GM23338 (cell line): Measurements from ENCODE around the gene FADD. TPM values are rescaled to one million over a fixed set of nuclear protein-coding genes. Genes with fewer than 3 reads are reported as not detected.

Source experiments
- ATAC-seq: fragments of 200-7000 bp; cut with Tn5 transposase; 3 replicates; pipeline ENCODE4 v1.9.1; 2020
- DNase-seq: peaks from one replicate; pipeline ENCODE4 v3.0.0-alpha.2; 2015; ENCODE audit warnings: low spot score
- H2AFZ ChIP-seq: fragments of 200-600 bp; sonication (generic); 2 replicates; pipeline ENCODE4 v1.8.0; 2016; ENCODE audit warnings: antibody characterized with exemption, mild to moderate bottlenecking, moderate library complexity
- H3F3A ChIP-seq: fragments of 200-600 bp; sonication (generic); replicated peaks from 2 replicates; pipeline ENCODE4 v1.8.0; 2017; ENCODE audit warnings: antibody characterized with exemption, mixed run types, low read depth
- H3K27ac ChIP-seq: fragments of 200-600 bp; sonication (generic); 2 replicates; pipeline ENCODE4 v1.6.1; 2016; ENCODE audit warnings: low read depth
- H3K27me3 ChIP-seq: fragments of 200-600 bp; sonication (generic); 2 replicates; pipeline ENCODE4 v1.8.0; 2016; ENCODE audit warnings: mild to moderate bottlenecking, mixed run types, moderate library complexity; ENCODE audit not compliant: insufficient read depth
- H3K36me3 ChIP-seq: fragments of 200-600 bp; sonication (generic); 2 replicates; pipeline ENCODE4 v1.8.0; 2016; ENCODE audit warnings: mild to moderate bottlenecking; ENCODE audit not compliant: insufficient read depth
- H3K4me1 ChIP-seq: fragments of 200-600 bp; sonication (generic); 2 replicates; pipeline ENCODE4 v1.8.0; 2016; ENCODE audit warnings: mild to moderate bottlenecking, moderate library complexity; ENCODE audit not compliant: insufficient read depth
- H3K4me2 ChIP-seq: fragments of 200-600 bp; sonication (generic); 2 replicates; pipeline ENCODE4 v1.7.1; 2017; ENCODE audit warnings: mixed run types
- H3K4me3 ChIP-seq: fragments of 200-600 bp; sonication (generic); 2 replicates; pipeline ENCODE4 v1.6.1; 2016; ENCODE audit warnings: mixed run types
- H3K79me2 ChIP-seq: fragments of 200-600 bp; sonication (generic); replicated peaks from 2 replicates; pipeline ENCODE4 v1.8.0; 2017; ENCODE audit warnings: mild to moderate bottlenecking; ENCODE audit not compliant: insufficient read depth
- H3K9me2 ChIP-seq: fragments of 200-600 bp; sonication (generic); 2 replicates; pipeline ENCODE4 v1.8.0; 2017; ENCODE audit not compliant: insufficient read depth
- H4K20me1 ChIP-seq: fragments of 200-600 bp; sonication (generic); replicated peaks from 2 replicates; pipeline ENCODE4 v1.8.0; 2017; ENCODE audit warnings: mild to moderate bottlenecking; ENCODE audit not compliant: insufficient read depth
- H3K27ac Mint-ChIP-seq: 2 replicates; pipeline ENCODE4 v1.8.0; 2020; ENCODE audit warnings: inconsistent platforms, mild to moderate bottlenecking, moderate library complexity, mixed read lengths
- H3K27me3 Mint-ChIP-seq: 3 replicates; pipeline ENCODE4 v1.8.0; 2022; ENCODE audit warnings: low read depth, mild to moderate bottlenecking, moderate library complexity, mixed read lengths, inconsistent platforms; ENCODE audit not compliant: insufficient read depth, poor library complexity
- H3K36me3 Mint-ChIP-seq: 3 replicates; pipeline ENCODE4 v1.8.0; 2021; ENCODE audit warnings: low read depth, mild to moderate bottlenecking, inconsistent platforms, moderate library complexity, mixed read lengths
- H3K4me1 Mint-ChIP-seq: 3 replicates; pipeline ENCODE4 v1.8.0; 2020; ENCODE audit warnings: mild to moderate bottlenecking, inconsistent platforms, mixed read lengths
- H3K4me3 Mint-ChIP-seq: 3 replicates; pipeline ENCODE4 v1.8.0; 2021; ENCODE audit warnings: moderate library complexity, mild to moderate bottlenecking, inconsistent platforms, mixed read lengths
- H3K9me3 Mint-ChIP-seq: 3 replicates; pipeline ENCODE4 v1.8.0; 2020; ENCODE audit warnings: moderate library complexity, mild to moderate bottlenecking, inconsistent platforms, mixed read lengths
- CREB1 ChIP-seq: fragments of 250-450 bp; sonication (Bioruptor Pico); IDR thresholded peaks from 2 replicates; pipeline ENCODE4 v1.5.0; 2020; ENCODE audit warnings: low read depth, mild to moderate bottlenecking, moderate library complexity
- ETS1 ChIP-seq: IDR thresholded peaks from 2 replicates; pipeline ENCODE4 v1.6.1; 2016; ENCODE audit warnings: antibody characterized with exemption
- EZH2 ChIP-seq: fragments of 200-600 bp; sonication (generic); IDR thresholded peaks from one replicate; pipeline ENCODE4 v1.8.0; 2017; ENCODE audit warnings: antibody characterized with exemption, mild to moderate bottlenecking, low read depth; ENCODE audit not compliant: unreplicated experiment
- EZH2phosphoT487 ChIP-seq: fragments of 200-600 bp; sonication (generic); IDR thresholded peaks from one replicate; pipeline ENCODE4 v1.8.1; 2018; ENCODE audit warnings: antibody characterized with exemption; ENCODE audit not compliant: unreplicated experiment
- JUNB ChIP-seq: IDR thresholded peaks from one replicate; pipeline ENCODE4 v1.6.1; 2016; ENCODE audit warnings: antibody characterized with exemption; ENCODE audit not compliant: unreplicated experiment
- NANOG ChIP-seq: IDR thresholded peaks from 2 replicates; pipeline ENCODE4 v1.6.1; 2016; ENCODE audit warnings: antibody characterized with exemption, borderline replicate concordance
- POLR2AphosphoS5 ChIP-seq: IDR thresholded peaks from 2 replicates; pipeline ENCODE4 v1.6.1; 2016; ENCODE audit warnings: antibody characterized with exemption, low read depth
- REST ChIP-seq: IDR thresholded peaks from one replicate; pipeline ENCODE4 v1.6.1; 2018; ENCODE audit warnings: antibody characterized with exemption; ENCODE audit not compliant: unreplicated experiment
- STAT1 ChIP-seq: IDR thresholded peaks from one replicate; pipeline ENCODE4 v1.6.1; 2016; ENCODE audit warnings: antibody characterized with exemption; ENCODE audit not compliant: unreplicated experiment
- ZNF114 ChIP-seq: fragments of 250-450 bp; sonication (Bioruptor Pico); IDR thresholded peaks from 2 replicates; pipeline ENCODE4 v1.5.0; 2020; ENCODE audit warnings: mild to moderate bottlenecking, moderate library complexity
- ZNF331 ChIP-seq: fragments of 250-450 bp; sonication (Bioruptor Pico); IDR thresholded peaks from 2 replicates; pipeline ENCODE4 v1.5.0; 2020; ENCODE audit warnings: low read depth, mild to moderate bottlenecking, moderate library complexity
- ZNF462 ChIP-seq: fragments of 250-450 bp; sonication (Bioruptor Pico); IDR thresholded peaks from 2 replicates; pipeline ENCODE4 v1.5.0; 2020; ENCODE audit warnings: mild to moderate bottlenecking, moderate library complexity
- polyA plus RNA-seq: library from polyadenylated mRNA; unstranded; fragments of >200 nt; fragmentation: Nextera tagmentation; extraction: Ambion mirVana; gene quantifications from 2 replicates; pipeline ENCODE4 v1.2.1, GENCODE V29; 2016
- total RNA-seq: library from RNA; depleted of rRNA; stranded (reverse); fragments of >200 nt; shearing (Covaris generic); gene quantifications from 2 replicates; pipeline ENCODE4 v1.2.3, GENCODE V29; 2014
- TF ChIP-seq, protein P1 (sequence below), 2 experiments: fragments of 200-600 bp in 1 of 2; sonication (generic) in 1 of 2; conservative IDR thresholded peaks; 2 replicates each; pipeline versions ENCODE4 v1.5.1 to v1.6.1; 2016 to 2017; ENCODE audit warnings: antibody characterized with exemption in 2 of 2, low read depth in 2 of 2, mild to moderate bottlenecking in 2 of 2, moderate library complexity in 1 of 2

Gene FADD
- total and polyA plus RNA-seq, 2 experiments from 2014 or later: 19.7 to 65.8 TPM

DNA sequence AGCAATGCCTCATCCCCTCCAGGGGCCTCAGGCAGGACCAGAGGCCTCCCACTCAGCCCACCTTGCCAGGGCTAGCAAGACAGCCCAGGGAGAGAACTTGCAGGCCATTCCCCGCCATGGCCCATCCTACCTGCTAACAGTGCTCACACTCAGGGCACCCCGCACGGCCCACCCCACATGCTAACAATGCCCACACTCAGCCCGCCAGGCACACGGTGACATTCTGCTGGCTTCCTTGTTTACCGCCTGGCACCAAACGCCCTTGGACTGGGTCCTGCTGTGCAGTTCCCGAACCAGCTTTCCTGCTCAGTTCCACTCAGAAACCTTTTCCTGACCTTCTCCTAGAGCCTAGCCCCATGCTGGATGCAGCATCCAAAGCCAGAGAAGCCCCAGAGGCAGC is 33.5 kb upstream of the FADD start:
- DNase-seq (no peak), ATAC-seq (no peak)
- TF ChIP-seq STAT1: no peak
- TF ChIP-seq POLR2AphosphoS5: no peak
- TF ChIP-seq, protein P1, sequence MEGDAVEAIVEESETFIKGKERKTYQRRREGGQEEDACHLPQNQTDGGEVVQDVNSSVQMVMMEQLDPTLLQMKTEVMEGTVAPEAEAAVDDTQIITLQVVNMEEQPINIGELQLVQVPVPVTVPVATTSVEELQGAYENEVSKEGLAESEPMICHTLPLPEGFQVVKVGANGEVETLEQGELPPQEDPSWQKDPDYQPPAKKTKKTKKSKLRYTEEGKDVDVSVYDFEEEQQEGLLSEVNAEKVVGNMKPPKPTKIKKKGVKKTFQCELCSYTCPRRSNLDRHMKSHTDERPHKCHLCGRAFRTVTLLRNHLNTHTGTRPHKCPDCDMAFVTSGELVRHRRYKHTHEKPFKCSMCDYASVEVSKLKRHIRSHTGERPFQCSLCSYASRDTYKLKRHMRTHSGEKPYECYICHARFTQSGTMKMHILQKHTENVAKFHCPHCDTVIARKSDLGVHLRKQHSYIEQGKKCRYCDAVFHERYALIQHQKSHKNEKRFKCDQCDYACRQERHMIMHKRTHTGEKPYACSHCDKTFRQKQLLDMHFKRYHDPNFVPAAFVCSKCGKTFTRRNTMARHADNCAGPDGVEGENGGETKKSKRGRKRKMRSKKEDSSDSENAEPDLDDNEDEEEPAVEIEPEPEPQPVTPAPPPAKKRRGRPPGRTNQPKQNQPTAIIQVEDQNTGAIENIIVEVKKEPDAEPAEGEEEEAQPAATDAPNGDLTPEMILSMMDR (conservative IDR thresholded peaks at IDR 0.05; ENCODE audit: low read depth in 2 of 2): no peak
- TF ChIP-seq EZH2phosphoT487: no peak
- no peak for TF ChIP-seq CREB1 (CRISPR knock-in tag)
- no peak for TF ChIP-seq EZH2
- TF ChIP-seq REST: no peak
- no peak for TF ChIP-seq NANOG
- no peak for TF ChIP-seq ZNF331 (CRISPR knock-in tag)
- TF ChIP-seq ZNF114: no peak
- no peak for TF ChIP-seq JUNB
- no peak for TF ChIP-seq ZNF462 (CRISPR knock-in tag)
- TF ChIP-seq ETS1: no peak
- Histone ChIP-seq H3K79me2 (no peaks in the 10 kb centered on the region), H3K27me3 (no peaks in the 10 kb centered on the region), H2AFZ (no peak overlapping the region), H3F3A (no peaks in the 10 kb centered on the region), H3K4me2 (no peak overlapping the region), H3K9me2 (no peaks in the 10 kb centered on the region), H3K36me3 (no peaks in the 10 kb centered on the region), H3K27ac (no peak overlapping the region), H3K4me3 (no peak overlapping the region), H4K20me1 (no peaks in the 10 kb centered on the region), H3K4me1 (peaks cover 2% of the 10 kb centered on the region; the same call in 1 of the 2 replicates)
- Mint-ChIP-seq H3K36me3 (no peaks in the 10 kb centered on the region), H3K4me1 (peaks cover 1% of the 10 kb centered on the region), H3K9me3 (no peaks in the 10 kb centered on the region), H3K4me3 (no peak overlapping the region), H3K27ac (no peak overlapping the region), H3K27me3 (peaks cover 8% of the 10 kb centered on the region)
